NK-92 treated with Interleukin-12 subunit alpha and Interleukin-12 subunit beta, amount 100 ng/mL, for 24 hours (cell line): ENCODE measurements around the gene OLFML3.
"Not testable (repeated sequence)": the region's sequence is repeated elsewhere in the genome, so short reads cannot be mapped to it uniquely, and the experiment has no call there.

Source experiments
- DNase-seq: peaks from one replicate; lab custom pipeline; 2025; lab: John Stamatoyannopoulos, UW

OLFML3 gene

DNA sequence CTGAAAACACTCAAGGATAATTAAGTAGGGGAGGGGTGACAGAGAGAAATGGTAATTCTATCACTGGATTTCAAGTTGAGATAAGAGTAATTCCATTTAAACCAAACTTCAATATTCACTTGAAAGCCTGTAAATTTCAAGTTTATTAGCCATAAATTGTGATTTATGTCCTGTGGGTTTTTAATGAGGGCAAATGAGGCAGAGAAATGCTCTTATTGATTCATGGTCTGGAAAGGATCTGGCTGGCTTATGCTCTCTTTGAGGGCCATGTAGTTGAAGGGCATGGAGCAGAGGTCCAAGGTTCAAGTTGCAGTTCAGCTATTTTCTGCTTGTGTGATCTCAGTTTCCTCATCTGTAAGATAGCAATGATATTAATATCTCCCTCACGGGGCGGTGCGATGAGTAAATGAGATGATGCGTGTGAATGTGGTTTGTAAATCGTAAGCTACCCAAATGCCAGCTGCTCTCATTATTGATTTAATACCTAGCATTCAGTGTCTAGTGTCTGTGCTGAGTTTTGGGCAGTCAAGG lies 12.3 kb downstream of the OLFML3 start:
- DNase-seq, result no peak

DNA sequence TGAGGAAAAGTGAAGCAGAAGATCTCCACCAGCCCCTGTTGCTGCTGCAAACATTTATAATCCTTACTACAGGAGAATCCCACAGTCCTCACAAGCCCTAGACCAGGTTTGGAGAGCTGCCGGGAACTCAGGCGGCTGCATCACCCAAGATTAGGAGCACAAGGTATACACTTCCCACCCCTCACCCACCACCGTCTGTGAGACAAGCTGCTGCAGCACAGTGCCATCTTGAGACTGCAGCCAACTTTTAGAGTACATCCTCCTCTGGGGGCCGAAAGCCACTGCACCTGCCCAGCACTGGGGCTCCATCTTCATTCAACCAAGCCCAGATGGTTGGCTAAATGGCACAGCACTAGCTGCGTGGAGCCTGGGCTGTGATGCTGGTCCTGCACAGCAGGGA lies 13.8 kb downstream of the OLFML3 start:
- DNase-seq, result no peak

DNA sequence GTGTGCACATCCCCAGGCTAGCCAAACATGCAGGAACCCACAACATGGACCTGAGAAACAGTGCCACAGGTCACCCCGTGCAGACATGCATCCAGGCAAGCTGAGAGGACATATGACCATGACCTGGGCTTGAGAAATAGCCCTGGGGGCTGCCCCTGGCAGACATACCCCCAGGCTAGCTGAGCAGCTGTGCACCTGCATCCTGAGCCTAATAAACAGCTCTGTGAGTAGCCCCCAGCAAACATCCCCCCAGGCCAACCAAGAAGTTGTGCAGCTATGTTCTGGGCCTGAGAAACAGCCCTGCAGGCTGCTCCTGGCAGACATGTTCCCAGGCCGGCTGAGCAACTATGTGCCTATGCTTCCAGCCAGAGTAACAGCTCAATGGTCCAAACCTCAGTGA lies 14.5 kb downstream of the OLFML3 start:
- no peak for DNase-seq

DNA sequence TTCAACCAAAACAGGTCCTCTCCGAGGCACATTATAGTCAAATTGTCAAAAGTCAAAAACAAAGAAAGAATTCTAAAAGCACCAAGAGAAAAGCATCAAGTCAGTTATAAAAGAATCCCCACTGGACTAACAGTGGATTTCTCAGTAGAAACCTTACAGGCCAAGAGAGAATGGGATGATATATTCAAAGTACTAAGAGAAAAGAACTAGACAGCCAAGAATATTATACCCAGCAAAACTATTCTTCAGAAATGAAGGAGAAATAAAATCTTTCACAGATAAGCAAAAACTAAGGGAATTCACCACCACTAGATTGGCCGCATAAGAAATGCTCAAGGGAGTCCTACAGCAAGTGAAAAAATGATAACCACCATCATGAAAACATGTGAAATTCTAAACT lies 16.1 kb downstream of the OLFML3 start:
- no peak for DNase-seq

DNA sequence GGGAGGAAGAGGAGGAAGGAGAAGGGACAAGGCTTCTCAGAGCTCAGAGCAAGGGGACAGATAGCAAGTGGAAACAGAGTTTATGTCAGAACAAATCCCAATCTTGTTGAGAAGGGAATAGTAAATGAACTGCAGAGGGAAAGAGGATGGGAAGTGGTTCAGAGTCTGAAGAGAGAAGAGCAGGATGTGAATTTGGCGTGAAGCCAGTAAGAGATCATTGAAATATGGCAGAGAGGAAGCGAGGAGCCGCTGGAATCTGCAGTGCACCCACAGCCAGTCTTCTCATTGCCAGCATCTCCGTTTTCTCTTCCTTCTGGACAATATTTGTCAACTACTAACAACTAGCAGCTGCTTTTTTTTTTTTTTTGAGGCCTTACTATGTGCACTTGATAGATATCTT lies 19.1 kb downstream of the OLFML3 start:
- no peak for DNase-seq

DNA sequence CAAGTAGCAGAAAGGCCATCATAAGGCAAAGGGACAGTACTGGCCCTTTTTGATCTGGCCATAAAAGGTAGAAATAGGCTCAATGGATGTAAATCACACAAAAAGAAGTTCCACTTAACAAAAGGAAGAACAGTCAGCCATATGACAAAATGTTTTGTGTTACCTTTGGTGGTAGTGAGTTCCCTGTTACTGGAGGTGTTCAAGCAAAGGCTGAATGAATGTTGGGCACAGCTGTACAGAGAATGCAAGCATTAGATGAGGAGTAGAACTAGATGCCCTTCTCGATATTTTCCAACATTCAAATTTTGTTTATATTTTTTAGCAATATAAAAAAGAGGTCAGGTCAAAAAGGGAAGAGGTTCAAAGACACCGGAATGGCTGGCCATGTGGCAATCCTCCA lies 20.0 kb downstream of the OLFML3 start:
- DNase-seq, result no peak

DNA sequence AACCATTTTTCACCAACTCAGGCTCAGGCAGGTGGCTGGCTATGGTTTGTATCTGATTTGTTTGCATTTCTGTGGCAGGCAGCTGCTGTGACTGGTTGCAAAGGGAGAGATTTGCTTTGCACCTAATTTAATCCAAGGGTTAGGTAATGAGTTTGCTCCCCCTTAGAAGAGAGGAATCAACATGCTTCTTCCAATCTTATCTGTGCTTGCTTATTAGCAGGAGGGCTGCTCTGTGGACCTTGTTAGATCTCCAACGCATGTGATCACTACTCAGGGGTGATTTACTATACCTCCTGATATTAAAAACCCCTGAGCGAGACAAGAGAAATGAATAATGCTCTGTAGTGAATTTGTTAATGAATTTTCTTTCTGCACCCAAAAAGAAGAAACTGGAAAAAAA lies 20.5 kb downstream of the OLFML3 start:
- DNase-seq, result no peak

DNA sequence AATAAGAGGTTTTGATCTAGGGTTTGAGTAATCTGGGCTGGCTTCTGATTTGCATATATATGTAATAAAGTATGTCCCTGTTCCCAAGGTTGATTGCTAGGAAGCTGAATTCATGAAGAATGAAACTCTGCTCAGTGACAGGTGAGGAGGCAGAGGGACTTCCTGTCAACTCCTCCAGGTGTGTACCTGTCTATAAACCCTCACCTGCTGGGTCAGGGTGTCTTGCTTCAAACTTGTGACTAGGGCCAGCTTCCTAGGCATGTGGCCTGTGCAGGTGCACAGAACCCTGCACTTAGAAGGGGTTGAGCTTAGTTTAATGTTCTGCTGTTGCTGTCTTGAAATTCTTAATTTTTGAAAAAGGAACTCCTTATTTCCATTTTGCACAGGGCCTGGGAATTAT lies 21.1 kb downstream of the OLFML3 start:
- DNase-seq, result no peak

DNA sequence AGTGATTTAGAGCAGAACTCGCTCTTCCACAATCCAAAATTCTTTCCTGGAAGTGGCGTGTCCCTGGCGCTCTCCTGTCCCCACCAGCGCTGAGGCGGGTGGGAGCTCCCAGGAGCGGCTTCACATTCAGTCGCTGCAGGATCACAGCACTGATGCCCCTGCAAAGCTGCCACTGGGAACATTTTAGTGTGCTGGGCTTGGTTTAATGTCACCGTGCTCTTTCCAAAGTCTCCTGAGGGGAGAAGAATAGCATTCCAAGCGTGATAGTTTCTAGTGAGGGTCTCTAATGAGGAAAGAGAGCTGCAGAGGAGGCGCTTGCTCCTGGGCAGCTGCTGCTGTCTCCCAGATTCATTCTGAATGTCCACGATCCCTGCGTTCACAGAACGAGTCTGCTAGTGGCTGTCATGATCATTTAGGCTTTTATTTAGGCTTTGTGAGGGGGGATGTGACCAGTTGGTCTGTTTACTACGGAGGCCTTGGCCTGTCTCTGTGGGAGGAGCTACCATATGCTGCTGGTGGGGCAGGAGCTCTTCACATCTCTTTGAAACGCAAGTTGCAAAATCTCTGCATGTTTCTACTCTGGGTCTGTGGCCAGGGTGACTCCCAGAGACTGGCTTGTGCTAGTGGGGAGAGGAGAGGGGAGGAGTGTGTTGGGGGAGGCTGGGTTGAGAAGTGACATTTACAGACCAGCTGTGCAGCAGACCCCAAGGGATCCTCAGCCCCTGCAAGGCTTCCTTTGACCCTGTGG lies 23.4 kb downstream of the OLFML3 start:
- DNase-seq, result no peak

DNA sequence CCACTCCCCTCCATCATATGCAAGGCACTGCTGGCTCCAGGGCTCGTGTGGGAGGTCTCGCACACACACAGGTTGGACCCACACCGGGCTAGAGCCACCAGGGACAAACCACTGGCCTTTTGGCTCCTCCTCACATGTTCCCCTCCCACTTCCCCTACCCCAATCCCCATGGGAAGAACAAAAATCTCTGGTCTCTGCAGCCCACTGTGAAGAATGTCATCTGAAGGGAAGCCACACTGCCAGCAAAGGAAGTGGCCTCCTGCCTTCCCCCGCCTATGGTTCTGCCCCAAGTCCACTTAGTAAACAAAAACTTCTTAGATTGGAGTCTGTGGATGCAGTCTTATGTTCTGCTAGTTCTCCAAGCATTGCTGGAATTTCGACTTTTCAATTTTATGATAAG lies 24.2 kb downstream of the OLFML3 start:
- DNase-seq, result no peak

DNA sequence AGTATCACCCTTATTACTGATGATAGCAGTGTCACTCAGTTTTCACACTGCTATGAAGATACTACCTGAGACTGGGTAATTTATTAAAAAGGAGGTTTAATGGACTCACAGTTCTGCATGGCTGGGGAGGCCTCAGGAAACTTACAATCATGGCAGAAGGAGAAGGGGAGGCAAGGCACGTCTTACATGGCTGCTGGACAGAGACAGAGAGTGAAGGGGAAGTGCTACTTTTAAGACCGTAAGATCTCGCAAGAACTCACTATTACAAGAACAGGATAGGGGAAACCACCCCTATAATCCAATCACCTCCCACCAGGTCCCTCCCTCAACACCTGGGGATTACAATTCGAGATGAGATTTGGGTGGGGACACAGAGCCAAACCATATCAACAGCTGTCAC lies 27.6 kb downstream of the OLFML3 start:
- DNase-seq, result not testable (repeated sequence)

DNA sequence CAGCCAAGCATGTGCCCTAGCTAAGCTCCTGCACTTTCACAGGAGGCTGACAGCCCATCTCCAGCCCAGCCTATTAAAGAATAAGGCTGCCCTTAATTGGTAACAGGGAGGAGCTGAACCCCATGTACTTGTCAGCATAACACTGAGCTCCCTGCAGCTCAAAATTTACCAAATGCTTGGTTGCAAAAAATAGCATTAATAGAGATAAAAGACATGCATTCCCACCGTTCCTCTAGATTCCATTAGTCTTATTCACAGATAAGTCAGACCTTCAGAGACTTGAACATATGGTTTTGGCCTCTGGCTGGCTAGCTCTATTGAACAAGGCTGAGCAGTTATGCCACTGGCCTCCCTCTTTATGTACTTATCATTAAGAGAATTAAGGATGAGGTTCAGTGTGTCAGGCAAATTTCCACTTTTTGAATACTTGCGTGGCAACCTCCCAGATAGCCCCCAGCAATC lies 29.2 kb downstream of the OLFML3 start:
- DNase-seq, result no peak

DNA sequence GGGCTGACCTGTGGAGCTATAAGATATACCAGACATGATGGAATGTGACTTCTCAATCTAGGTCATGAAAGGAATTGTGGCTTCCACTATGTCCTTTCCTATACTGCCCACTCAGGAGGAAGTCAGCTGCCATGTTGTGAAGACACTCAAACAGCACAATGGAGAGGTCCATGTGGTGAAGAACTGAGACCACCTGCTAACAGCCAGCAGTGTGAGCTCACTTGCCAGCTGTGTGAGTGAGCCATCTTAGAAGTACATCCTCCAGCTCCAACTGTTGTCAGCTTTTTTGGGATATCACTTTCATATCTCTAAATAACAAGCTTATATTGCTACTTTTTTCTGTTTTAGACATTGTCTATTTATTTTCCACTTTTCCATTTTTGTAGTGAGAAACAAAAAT lies 29.7 kb downstream of the OLFML3 start:
- no peak for DNase-seq

DNA sequence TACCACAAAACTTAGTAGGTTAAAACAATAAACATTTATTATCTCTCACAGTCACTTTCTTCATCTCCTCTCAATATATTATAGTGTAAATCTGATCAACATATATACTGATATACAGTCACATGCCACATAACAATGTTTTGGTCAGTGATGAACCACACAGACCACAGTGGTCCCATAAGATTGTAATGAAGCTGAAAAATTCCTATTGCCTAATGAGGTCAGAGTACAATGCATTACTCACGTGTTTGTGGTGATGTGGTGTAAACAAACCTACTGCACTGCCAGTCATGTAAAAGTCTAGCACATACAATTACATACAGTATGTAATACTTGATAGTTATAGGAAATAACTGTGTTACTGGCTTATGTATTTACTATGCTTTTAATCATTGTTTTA lies 30.1 kb downstream of the OLFML3 start:
- no peak for DNase-seq

DNA sequence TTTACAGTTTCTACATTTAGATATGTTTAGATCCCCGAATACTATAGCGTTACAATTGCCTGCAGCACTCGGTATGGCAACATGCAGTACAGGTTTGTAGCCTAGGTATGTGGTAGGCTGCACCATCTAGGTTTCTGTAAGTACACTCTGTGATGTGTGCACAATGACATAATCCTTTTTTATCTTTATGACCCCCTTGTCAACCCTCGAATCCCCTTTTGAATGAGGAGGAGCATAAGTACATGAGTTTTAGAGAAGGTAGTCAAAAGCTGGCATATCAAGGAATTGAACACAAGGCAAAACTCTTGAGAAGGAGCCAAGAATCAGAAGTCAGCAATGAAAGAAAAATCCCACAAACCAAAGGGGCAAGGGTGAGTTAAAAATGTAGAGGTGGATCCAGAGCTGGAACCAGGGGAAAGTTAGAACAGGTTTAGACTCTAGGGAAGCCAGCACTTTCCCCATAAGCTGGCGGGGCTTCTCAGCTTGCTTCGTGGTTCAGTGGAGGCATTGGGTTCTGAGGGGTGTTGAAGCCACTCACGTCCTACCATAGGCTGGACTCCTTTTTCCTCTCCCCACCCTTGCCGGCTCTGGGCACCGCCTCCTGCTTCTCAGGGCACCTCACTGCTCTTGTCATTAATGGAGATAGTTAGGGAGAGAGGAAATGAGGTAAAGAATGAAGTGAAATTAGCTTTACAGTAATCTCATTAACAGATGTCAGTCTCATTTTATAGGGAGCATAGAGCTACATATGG lies 31.3 kb downstream of the OLFML3 start:
- no peak for DNase-seq

DNA sequence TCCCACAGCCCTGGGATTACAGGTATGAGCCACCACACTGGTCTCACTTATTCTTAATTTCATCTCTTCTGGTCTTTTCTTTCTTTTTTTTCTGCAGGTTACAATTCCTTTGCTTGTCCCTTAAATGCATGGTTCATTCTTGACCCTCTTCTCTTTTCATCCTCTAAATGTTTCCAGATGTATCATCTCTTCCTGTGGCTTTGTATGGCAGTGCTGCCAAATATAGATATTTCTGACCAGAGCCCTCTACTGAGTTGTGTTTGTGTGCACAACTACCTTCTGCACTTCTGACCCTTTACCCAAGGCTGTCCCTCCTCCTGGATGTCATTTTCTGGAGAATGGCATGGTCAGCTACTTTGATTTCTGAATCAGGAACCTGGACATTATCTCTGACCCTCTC lies 32.5 kb downstream of the OLFML3 start:
- DNase-seq, result no peak

DNA sequence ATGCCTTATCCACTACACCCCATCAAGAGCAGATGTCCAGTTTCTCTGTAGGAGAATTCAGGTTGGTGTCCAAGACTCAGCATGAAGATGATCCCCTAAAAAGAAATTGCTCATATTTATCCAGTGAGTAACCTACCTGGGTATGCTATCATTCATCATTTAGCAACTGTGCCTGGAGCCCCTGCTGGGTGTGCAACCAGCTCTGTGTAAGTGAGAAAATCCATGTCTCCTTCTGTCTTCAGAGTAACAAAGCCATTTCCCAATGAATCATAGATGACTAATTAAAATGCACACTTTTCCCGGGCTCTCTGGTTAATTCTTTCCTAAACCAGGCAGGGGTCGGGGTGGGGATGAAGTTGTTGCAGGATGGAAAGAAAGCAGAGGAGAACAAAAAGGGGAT lies 35.8 kb downstream of the OLFML3 start:
- DNase-seq, result no peak

DNA sequence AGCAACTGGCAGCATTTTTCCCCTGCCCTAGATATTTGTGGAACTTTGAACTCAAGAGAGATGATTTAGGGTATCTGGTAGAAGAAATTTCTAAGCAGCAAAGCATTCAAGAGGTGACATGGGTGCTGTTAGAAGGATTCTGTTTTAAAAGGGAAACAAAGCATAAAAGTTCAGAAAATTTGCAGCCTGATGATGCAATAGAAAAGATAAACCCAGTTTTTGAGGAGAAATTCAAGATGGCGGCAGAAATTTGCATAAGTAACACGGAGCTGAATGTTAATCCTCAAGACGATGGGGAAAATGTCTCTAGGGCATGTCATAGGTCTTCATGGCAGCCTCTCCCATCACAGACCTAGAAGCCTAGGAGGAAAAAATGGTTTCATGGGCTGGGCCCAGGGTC lies 40.5 kb downstream of the OLFML3 start:
- not testable (repeated sequence) for DNase-seq

DNA sequence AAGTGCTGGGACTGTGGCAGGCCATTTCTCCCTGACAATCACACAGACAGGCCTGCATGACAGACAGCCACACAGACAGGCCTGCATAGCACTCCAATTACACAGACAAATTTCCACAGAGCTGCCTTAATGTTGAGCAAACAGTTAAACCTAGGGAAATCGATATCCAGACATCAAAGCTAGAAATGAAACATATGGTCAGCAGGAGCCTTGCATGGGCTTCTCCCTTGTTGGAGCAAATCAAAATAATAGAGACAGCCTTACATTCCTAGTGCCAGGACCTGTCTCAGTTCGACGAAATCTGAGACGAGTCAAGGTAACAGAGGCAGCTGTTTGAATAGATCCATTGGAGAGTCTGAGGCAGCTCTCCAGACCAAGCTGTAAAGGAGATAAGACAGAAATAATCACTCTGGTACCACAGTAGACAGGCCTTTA lies 42.4 kb downstream of the OLFML3 start:
- DNase-seq, result no peak

DNA sequence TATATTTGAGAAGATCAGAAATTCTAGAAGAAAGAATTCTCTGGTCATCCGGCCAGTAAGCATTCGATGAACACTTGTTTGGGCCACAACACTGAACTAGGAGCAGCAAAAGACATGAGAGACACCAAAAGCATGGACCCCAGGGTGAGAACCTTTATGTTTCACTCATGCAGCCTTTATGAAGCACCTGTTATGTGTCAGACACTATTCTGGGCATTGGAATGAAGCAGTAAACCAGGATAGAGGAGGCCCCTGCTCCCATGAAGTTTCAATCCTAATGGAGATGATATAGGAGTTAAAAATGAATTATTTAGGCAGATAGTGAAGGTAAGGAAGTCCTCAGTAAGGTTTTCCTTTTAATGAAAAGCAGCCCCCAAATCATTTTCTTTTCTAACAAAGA lies 43.6 kb downstream of the OLFML3 start:
- no peak for DNase-seq

DNA sequence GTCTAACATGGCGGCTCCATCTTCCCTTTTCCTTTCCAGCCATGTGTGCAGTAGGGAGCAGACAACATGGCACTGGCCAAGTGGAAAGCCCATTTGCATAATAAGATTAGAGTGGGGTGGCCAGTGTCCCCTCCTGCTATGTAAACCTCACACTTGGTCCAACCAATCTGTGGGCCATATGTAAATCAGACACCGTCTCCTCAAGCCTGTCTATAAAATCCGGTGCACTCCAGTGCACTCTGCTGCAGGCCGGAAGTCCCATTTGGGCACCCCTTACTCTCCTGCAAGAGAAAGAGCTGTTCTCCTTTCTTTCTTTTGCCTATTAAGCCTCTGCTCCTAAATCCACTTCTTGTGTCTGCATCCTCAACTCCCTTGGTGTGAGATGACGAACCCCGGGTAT lies 44.1 kb downstream of the OLFML3 start:
- no peak for DNase-seq

DNA sequence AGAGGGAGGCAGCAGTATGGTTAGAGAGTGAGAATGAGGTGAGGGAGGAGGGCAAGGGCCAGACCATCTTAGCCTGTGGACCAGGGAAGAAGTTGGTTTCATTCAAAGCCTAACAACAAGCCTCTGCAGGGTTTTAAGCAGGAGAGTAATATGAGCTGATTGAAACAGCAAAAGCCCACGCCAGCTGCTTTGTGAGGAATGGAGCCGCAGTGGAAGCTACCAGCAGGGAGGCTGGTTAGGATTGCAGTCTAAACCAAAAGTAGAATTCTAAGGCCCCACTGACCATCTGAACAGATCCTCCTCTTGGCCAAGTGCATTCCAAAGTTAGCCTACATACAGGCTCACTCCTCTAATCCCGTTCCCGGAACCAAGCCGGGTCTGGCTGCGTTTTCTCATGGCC lies 44.8 kb downstream of the OLFML3 start:
- no peak for DNase-seq

DNA sequence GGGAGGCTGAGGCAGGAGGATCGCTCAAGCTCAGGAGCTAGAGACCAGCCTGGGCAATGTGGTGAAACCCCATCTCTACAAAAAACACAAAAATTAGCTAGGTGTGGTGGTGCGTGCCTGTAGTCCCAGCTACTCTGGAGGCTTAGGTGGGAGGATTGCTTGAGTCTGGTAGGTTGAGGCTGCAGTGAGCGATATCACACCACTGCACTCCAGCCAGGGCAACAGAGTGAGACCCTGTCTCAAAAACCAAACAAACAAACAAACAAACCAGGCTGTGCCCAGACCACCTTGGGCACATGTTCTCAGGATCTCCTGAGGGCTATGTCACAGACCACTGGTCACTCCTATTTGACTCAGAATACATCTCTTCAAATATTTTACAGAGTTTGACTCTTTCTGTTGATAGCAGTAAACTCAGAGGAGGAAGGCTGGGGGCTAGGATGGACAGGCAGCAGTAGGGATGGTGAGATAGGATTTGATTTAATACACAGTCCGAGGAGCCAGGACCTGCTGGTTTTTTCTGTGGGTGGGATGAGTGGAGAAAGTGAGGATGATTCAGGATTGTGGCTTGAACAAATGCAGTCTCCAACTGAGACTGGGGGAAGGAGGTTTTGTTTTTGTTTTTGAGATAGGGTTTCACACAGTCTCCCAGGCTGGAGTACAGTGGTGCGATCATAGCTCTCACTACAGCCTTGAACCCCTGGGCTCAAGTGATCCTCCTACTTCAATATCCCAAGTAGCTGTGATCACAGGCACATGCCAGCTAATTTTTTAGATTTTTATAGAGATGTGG lies 46.5 kb downstream of the OLFML3 start:
- no peak for DNase-seq
